ENCODE measurements around the gene CERKL. TPM values are rescaled to one million over a fixed set of nuclear protein-coding genes. Genes with fewer than 3 reads are reported as not detected.

The CERKL gene
- total RNA-seq, 4 donors from 2014 or later = 1.5 to 2.6 TPM; not detected in 2

- Histone ChIP-seq H3K36me3 (no peaks in the 10 kb centered on the region), H3K9me3 (no peaks in the 10 kb centered on the region), H3K4me3 (no peak overlapping the region), H3K27me3 (no peaks in the 10 kb centered on the region), H3K27ac (no peak overlapping the region), H3K4me1 (no peaks in the 10 kb centered on the region)
- no peak for DNase-seq
- intact Hi-C loops (cut with DNase I; ENCODE audit: low total_unique reads) = no loop called here
- no peak for TF ChIP-seq CTCF (IDR thresholded peaks at IDR 0.05)
- no peak for TF ChIP-seq POLR2A (IDR thresholded peaks at IDR 0.05)
These were observed 157.7 kb downstream of the CERKL start for GRCh38 chr2:181499231-181499630.

Other genes starting within 250 kb of the CERKL start
- 100 to 1,000 TPM in 1 of 4 donors, 1 to 10 TPM in 2, under 1 TPM in 1; 0.51 to 112 (median 4.5) TPM for gene ITGA4, start 199.7 kb downstream of the CERKL start, total RNA-seq
- gene NEUROD1, start 23.4 kb upstream of the CERKL start, total RNA-seq = not detected
- 100 to 1,000 TPM in 2 of 4 donors, 10 to 100 TPM in 2; 84.5 to 159 (median 114) TPM for gene ITPRID2, start 234.6 kb upstream of the CERKL start, total RNA-seq